Umbilical cord (tissue), 2 donors: ENCODE measurements around the gene RASAL1. TPM values are rescaled to one million over a fixed set of nuclear protein-coding genes. Genes with fewer than 3 reads are reported as not detected.

ENCODE experiments used
- DNase-seq: peaks from one replicate; pipeline ENCODE4 v3.0.0-alpha.2; 2015; ENCODE audit warnings: low spot score
- total RNA-seq: library from RNA; depleted of rRNA; stranded (reverse); fragments of >200 nt; gene quantifications from one replicate; pipeline ENCODE4 v1.2.3, GENCODE V29; 2014; ENCODE audit warnings: low replicate concordance; ENCODE audit not compliant: insufficient read depth

RASAL1 gene
- 0.24 TPM for total RNA-seq

GRCh38 chr12:113135178-113136127 is at the start of gene RASAL1:
Gene RASAL1, minus strand, starts transcription at chr12:113135761. Its CDS starts 299 bp downstream, at chr12:113135462.
- DNase-seq, result no peak

GRCh38 chr12:113184900-113185179 is 49.3 kb upstream of the RASAL1 start:
- DNase-seq, result peak; percentile 96

GRCh38 chr12:113184098-113184899 is 48.7 kb upstream of the RASAL1 start:
- DNase-seq, result no peak

- DNase-seq, result no peak
Measured at GRCh38 chr12:113183030-113183589, 47.5 kb upstream of the RASAL1 start.

- no peak for DNase-seq
Measured at GRCh38 chr12:113181975-113182374, 46.4 kb upstream of the RASAL1 start.

- DNase-seq, result no peak
Measured at GRCh38 chr12:113180333-113180732, 44.8 kb upstream of the RASAL1 start.

GRCh38 chr12:113179023-113179422 is 43.5 kb upstream of the RASAL1 start:
- no peak for DNase-seq

- DNase-seq, result peak; percentile 63
Measured at GRCh38 chr12:113174461-113175384, 39.2 kb upstream of the RASAL1 start.

GRCh38 chr12:113173081-113173698 is 37.6 kb upstream of the RASAL1 start:
- no peak for DNase-seq

- no peak for DNase-seq
Measured at GRCh38 chr12:113172185-113172584, 36.6 kb upstream of the RASAL1 start.

- no peak for DNase-seq
Measured at GRCh38 chr12:113171543-113171942, 36.0 kb upstream of the RASAL1 start.

- DNase-seq, result no peak
Measured at GRCh38 chr12:113170926-113171325, 35.4 kb upstream of the RASAL1 start.

GRCh38 chr12:113170457-113170856 is 34.9 kb upstream of the RASAL1 start:
- DNase-seq, result no peak

- DNase-seq, result no peak
Measured at GRCh38 chr12:113169697-113170096, 34.1 kb upstream of the RASAL1 start.

GRCh38 chr12:113167868-113168267 is 32.3 kb upstream of the RASAL1 start:
- no peak for DNase-seq

GRCh38 chr12:113165521-113166450 is 30.2 kb upstream of the RASAL1 start:
- DNase-seq, result no peak

- DNase-seq, result no peak
Measured at GRCh38 chr12:113164014-113164413, 28.5 kb upstream of the RASAL1 start.

- no peak for DNase-seq
Measured at GRCh38 chr12:113163030-113163360, 27.4 kb upstream of the RASAL1 start.

GRCh38 chr12:113162102-113163029 is 26.8 kb upstream of the RASAL1 start:
- DNase-seq, result peak; percentile 39
